HCT116 (cell line): Measurements from ENCODE around the gene SLC14A1. TPM values are rescaled to one million over a fixed set of nuclear protein-coding genes. Genes with fewer than 3 reads are reported as not detected.

Source experiments
- ATAC-seq: fragments of 200-7000 bp; cut with Tn5 transposase; 2 replicates; pipeline ENCODE4 v1.9.1; 2020; ENCODE audit warnings: mild to moderate bottlenecking, moderate library complexity
- BruUV-seq: library from RNA; stranded (reverse); fragments of 400-500 nt; replicated peaks from 2 replicates; lab custom pipeline; 2021; lab: Mats Ljungman, UMichigan
- CTCF ChIA-PET: fragments of 300-600 bp; sonication (Branson Sonifier 250); formaldehyde crosslinking; loops from one replicate; lab custom pipeline; 2021; ENCODE audit warnings: antibody characterized with exemption; lab: Charles Lee
- POLR2A ChIA-PET: fragments of 300-600, 350-600 bp; sonication (Branson Sonifier 250); formaldehyde crosslinking; loops from one replicate; lab custom pipeline; 2021; ENCODE audit warnings: antibody characterized with exemption; lab: Charles Lee
- RAD21 ChIA-PET, 2 experiments: fragments of 300-600 bp; sonication (Branson Sonifier 250); formaldehyde crosslinking; loops; one replicate each; lab custom pipeline; 2023; ENCODE audit warnings: low total read pairs in 2 of 2; ENCODE audit not compliant: uncharacterized antibody in 2 of 2, unreplicated experiment in 2 of 2, low non-redundant PET in 1 of 2; lab: Charles Lee
- DNase-seq: peaks from one replicate; pipeline ENCODE4 v3.0.0-alpha.2; 2010; ENCODE audit warnings: low read depth, low spot score
- H2AFZ ChIP-seq: fragments of 200-600 bp; shearing (Covaris generic), sonication (generic); 2 replicates; pipeline ENCODE4 v1.6.1; 2017; ENCODE audit warnings: low read depth, mixed run types, mixed read lengths, antibody characterized with exemption, low read length; ENCODE audit not compliant: poor library complexity, severe bottlenecking
- H3K27ac ChIP-seq: 2 replicates; pipeline ENCODE4 v1.5.1; 2012; ENCODE audit warnings: low read depth, low read length
- H3K27me3 ChIP-seq: fragments of 200-600 bp; sonication (generic); 2 replicates; pipeline ENCODE4 v1.6.1; 2016; ENCODE audit warnings: mixed run types, low read length, mixed read lengths; ENCODE audit not compliant: insufficient read depth
- H3K36me3 ChIP-seq, 2 experiments: fragments of 200-500 bp in 1 of 2; fragments of 200-600 bp in 1 of 2; sonication (Bioruptor generic) in 1 of 2; sonication (generic) in 1 of 2; 2 replicates each; pipeline versions ENCODE4 v1.5.1 to v1.6.1; 2014 to 2016; ENCODE audit warnings: low read length in 2 of 2, inconsistent platforms in 1 of 2, mixed read lengths in 1 of 2, mixed run types in 1 of 2; ENCODE audit not compliant: insufficient read depth in 2 of 2, control insufficient read depth in 1 of 2
- H3K4me1 ChIP-seq, 2 experiments: fragments of 200-600 bp in 1 of 2; sonication (generic) in 1 of 2; 2 replicates each; pipeline versions ENCODE4 v1.5.1 to v1.6.1; 2012 to 2017; ENCODE audit warnings: low read length in 2 of 2, inconsistent platforms in 1 of 2, mild to moderate bottlenecking in 1 of 2, mixed read lengths in 1 of 2, mixed run types in 1 of 2, moderate library complexity in 1 of 2; ENCODE audit not compliant: insufficient read depth in 2 of 2, control insufficient read depth in 1 of 2
- H3K4me2 ChIP-seq: fragments of 200-600 bp; sonication (generic); 2 replicates; pipeline ENCODE4 v1.6.1; 2017; ENCODE audit warnings: mixed run types, low read length, mixed read lengths
- H3K4me3 ChIP-seq, 2 experiments: fragments of 200-600 bp in 1 of 2; sonication (generic) in 1 of 2; replicated peaks in 1 of 2; 2 replicates each; pipeline ENCODE4 v1.5.1; 2011 to 2016; ENCODE audit warnings: low read length in 2 of 2, control low read depth in 1 of 2, low read depth in 1 of 2, mild to moderate bottlenecking in 1 of 2, mixed read lengths in 1 of 2, mixed run types in 1 of 2
- H3K79me2 ChIP-seq: fragments of 200-600 bp; sonication (generic); 2 replicates; pipeline ENCODE4 v1.6.1; 2017; ENCODE audit warnings: mild to moderate bottlenecking, mixed run types, low read length, moderate library complexity, mixed read lengths; ENCODE audit not compliant: insufficient read depth
- H3K9ac ChIP-seq: fragments of 200-600 bp; sonication (generic); 2 replicates; pipeline ENCODE4 v1.6.1; 2016; ENCODE audit warnings: low read length, mixed read lengths
- H3K9me2 ChIP-seq: fragments of 200-600 bp; sonication (generic), shearing (Covaris generic); 2 replicates; pipeline ENCODE4 v1.6.1; 2017; ENCODE audit warnings: mixed run types, mild to moderate bottlenecking, moderate library complexity; ENCODE audit not compliant: insufficient read depth
- H3K9me3 ChIP-seq, 2 experiments: fragments of 200-500 bp in 1 of 2; fragments of 200-600 bp in 1 of 2; sonication (Bioruptor generic) in 1 of 2; sonication (generic) in 1 of 2; 2 replicates each; pipeline ENCODE4 v1.6.1; 2014 to 2017; ENCODE audit warnings: low read length in 2 of 2, mixed read lengths in 2 of 2, inconsistent platforms in 1 of 2, low read depth in 1 of 2, mild to moderate bottlenecking in 1 of 2, mixed run types in 1 of 2, moderate library complexity in 1 of 2; ENCODE audit not compliant: control insufficient read depth in 1 of 2, insufficient read depth in 1 of 2
- H4K20me1 ChIP-seq: fragments of 200-600 bp; sonication (generic), shearing (Covaris generic); 2 replicates; pipeline ENCODE4 v1.6.1; 2017; ENCODE audit warnings: mixed run types, mild to moderate bottlenecking, moderate library complexity; ENCODE audit not compliant: insufficient read depth
- ATF3 ChIP-seq: IDR thresholded peaks from 2 replicates; pipeline ENCODE4 v1.6.1; 2012
- CBX3 ChIP-seq: IDR thresholded peaks from 2 replicates; pipeline ENCODE4 v1.6.1; 2012; ENCODE audit warnings: low read depth
- CEBPB ChIP-seq: IDR thresholded peaks from 2 replicates; pipeline ENCODE4 v1.6.1; 2012; ENCODE audit warnings: low read depth
- CTCF ChIP-seq, 3 experiments: fragments of 200-600 bp in 1 of 3; sonication (generic) in 1 of 3; IDR thresholded peaks in 2 of 3; conservative IDR thresholded peaks in 1 of 3; 2 replicates each; pipeline ENCODE4 v1.5.1; 2012 to 2017; ENCODE audit warnings: low read depth in 2 of 3, low read length in 2 of 3, antibody characterized with exemption in 1 of 3, borderline replicate concordance in 1 of 3, control low read depth in 1 of 3, mild to moderate bottlenecking in 1 of 3, mixed read lengths in 1 of 3, mixed run types in 1 of 3, moderate library complexity in 1 of 3; ENCODE audit not compliant: insufficient read depth in 1 of 3
- EZH2 ChIP-seq: fragments of 200-600 bp; sonication (generic); IDR thresholded peaks from 2 replicates; pipeline ENCODE4 v1.6.1; 2017; ENCODE audit warnings: antibody characterized with exemption, mixed run types
- FOSL1 ChIP-seq: IDR thresholded peaks from 2 replicates; pipeline ENCODE4 v1.6.1; 2012; ENCODE audit warnings: low read depth
- POLR2A ChIP-seq: IDR thresholded peaks from 2 replicates; pipeline ENCODE4 v1.7.0; 2011; ENCODE audit warnings: borderline replicate concordance; ENCODE audit not compliant: insufficient read depth, insufficient read length; ENCODE audit errors: extremely low read depth
- POLR2AphosphoS5 ChIP-seq: IDR thresholded peaks from 2 replicates; pipeline ENCODE4 v1.6.1; 2011; ENCODE audit warnings: mild to moderate bottlenecking, low read depth, low read length, moderate library complexity
- SIN3A ChIP-seq: IDR thresholded peaks from 2 replicates; pipeline ENCODE4 v1.6.1; 2012; ENCODE audit warnings: low read depth
- ZFX ChIP-seq: fragments of 450-650 bp; IDR thresholded peaks from 2 replicates; pipeline ENCODE4 v1.6.1; 2017
- intact Hi-C: fragments of 100-400 bp; cut with micrococcal nuclease; formaldehyde crosslinking; loops from 2 replicates; pipeline ENCODE4 v1.10.0; 2022
- total RNA-seq: library from RNA; stranded (reverse); gene quantifications from one replicate; pipeline ENCODE4 v1.2.1, GENCODE V29; 2021; ENCODE audit not compliant: unreplicated experiment
- TF ChIP-seq, protein P1 (sequence below): IDR thresholded peaks from 2 replicates; pipeline ENCODE4 v1.6.1; 2012
- TF ChIP-seq, protein P2 (sequence below): IDR thresholded peaks from 2 replicates; pipeline ENCODE4 v1.6.1; 2012; ENCODE audit warnings: low read depth

The SLC14A1 gene
- total RNA-seq, 1 experiment from 2014 or later = not detected

DNA sequence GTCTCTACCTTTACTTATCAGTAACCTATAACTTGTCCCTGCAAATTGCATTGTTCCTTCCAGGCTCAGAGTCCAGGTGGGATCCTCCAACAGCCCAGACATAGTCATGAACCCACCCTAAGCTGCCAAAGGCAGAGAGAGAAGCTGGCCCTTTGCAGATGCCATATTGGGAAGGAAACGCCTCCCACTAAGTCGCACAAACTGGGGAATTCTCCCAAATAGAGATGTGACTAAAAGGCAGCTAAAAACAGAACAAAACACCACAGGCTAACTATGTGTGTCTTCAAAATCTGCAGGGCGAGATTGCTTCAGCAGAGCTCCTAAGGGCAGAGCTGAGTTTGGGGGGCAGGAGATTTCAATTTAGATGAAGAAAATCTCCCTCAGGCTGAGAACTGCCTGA lies 63.0 kb downstream of the SLC14A1 start:
- no peaks in the 10 kb centered on the region for H3K9me2 ChIP-seq
- no TSS peak for BruUV-seq
- H3K4me1 ChIP-seq = peaks cover 0 to 13% of the 10 kb centered on the region in 2 experiments; a peak in 2 of 4 replicates
- intact Hi-C loops = no loop called here
- H3K79me2 ChIP-seq = no peaks in the 10 kb centered on the region
- H3K36me3 ChIP-seq = no peaks in the 10 kb centered on the region
- TF ChIP-seq ATF3 (no peak), POLR2AphosphoS5 (no peak), SIN3A (no peak), CBX3 (no peak), CEBPB (no peak), CTCF (IDR thresholded peaks at IDR 0.05 in 2 of 3, conservative IDR thresholded peaks at IDR 0.05 in 1 of 3; ENCODE audit: borderline replicate concordance in 1 of 3, insufficient read depth in 1 of 3, low read depth in 2 of 3, low read length in 2 of 3) (no peak), EZH2 (no peak), ZFX (no peak), FOSL1 (no peak), POLR2A (no peak)
- TF ChIP-seq, protein P1, sequence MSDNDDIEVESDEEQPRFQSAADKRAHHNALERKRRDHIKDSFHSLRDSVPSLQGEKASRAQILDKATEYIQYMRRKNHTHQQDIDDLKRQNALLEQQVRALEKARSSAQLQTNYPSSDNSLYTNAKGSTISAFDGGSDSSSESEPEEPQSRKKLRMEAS = no peak
- TF ChIP-seq, protein P2, sequence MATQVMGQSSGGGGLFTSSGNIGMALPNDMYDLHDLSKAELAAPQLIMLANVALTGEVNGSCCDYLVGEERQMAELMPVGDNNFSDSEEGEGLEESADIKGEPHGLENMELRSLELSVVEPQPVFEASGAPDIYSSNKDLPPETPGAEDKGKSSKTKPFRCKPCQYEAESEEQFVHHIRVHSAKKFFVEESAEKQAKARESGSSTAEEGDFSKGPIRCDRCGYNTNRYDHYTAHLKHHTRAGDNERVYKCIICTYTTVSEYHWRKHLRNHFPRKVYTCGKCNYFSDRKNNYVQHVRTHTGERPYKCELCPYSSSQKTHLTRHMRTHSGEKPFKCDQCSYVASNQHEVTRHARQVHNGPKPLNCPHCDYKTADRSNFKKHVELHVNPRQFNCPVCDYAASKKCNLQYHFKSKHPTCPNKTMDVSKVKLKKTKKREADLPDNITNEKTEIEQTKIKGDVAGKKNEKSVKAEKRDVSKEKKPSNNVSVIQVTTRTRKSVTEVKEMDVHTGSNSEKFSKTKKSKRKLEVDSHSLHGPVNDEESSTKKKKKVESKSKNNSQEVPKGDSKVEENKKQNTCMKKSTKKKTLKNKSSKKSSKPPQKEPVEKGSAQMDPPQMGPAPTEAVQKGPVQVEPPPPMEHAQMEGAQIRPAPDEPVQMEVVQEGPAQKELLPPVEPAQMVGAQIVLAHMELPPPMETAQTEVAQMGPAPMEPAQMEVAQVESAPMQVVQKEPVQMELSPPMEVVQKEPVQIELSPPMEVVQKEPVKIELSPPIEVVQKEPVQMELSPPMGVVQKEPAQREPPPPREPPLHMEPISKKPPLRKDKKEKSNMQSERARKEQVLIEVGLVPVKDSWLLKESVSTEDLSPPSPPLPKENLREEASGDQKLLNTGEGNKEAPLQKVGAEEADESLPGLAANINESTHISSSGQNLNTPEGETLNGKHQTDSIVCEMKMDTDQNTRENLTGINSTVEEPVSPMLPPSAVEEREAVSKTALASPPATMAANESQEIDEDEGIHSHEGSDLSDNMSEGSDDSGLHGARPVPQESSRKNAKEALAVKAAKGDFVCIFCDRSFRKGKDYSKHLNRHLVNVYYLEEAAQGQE = no peak
- H3K4me2 ChIP-seq = no peak overlapping the region
- ATAC-seq (no peak), DNase-seq (no peak)
- no peak overlapping the region for H2AFZ ChIP-seq
- H3K27ac ChIP-seq = no peak overlapping the region
- no peak overlapping the region for H3K4me3 ChIP-seq
- POLR2A ChIA-PET = no interaction called here
- H3K9me3 ChIP-seq = no peaks in the 10 kb centered on the region
- H3K27me3 ChIP-seq = no peaks in the 10 kb centered on the region
- H3K9ac ChIP-seq = no peak overlapping the region
- RAD21 ChIA-PET = no interaction called here
- H4K20me1 ChIP-seq = no peaks in the 10 kb centered on the region
- CTCF ChIA-PET = no interaction called here
